ENCODE measurements around the gene GMFB. TPM values are rescaled to one million over a fixed set of nuclear protein-coding genes. Genes with fewer than 3 reads are reported as not detected.

Gene GMFB
- total and polyA plus RNA-seq, 2 experiments from 2014 or later, result 76.8 to 110 TPM

- in situ Hi-C loops (cut with MboI), result no loop called here
- no peaks in the 10 kb centered on the region for H3K9me3 ChIP-seq (ENCODE audit: low read depth)
- H3K4me2 ChIP-seq (ENCODE audit: unreplicated experiment), result no peak overlapping the region
- no peak for DNase-seq
- no peak overlapping the region for H3K4me3 ChIP-seq
- H3K27me3 ChIP-seq (replicated peaks; ENCODE audit: insufficient read depth), result no peaks in the 10 kb centered on the region
- no peaks in the 10 kb centered on the region for H3F3A ChIP-seq (ENCODE audit: insufficient read depth)
- 95 to 97% methylated on average over 4 of the region's 4 CpGs for WGBS, 2 experiments (ENCODE audit: low coverage in 1 of 2, low lambda C conversion rate in 2 of 2, missing lambda C conversion rate in 2 of 2)
- peaks cover 22% of the 10 kb centered on the region for H3K36me3 ChIP-seq (ENCODE audit: low read depth)
- TF ChIP-seq EZH2phosphoT487 (IDR thresholded peaks at IDR 0.05; ENCODE audit: insufficient read depth, low read depth) (no peak), EZH2 (IDR thresholded peaks at IDR 0.05; ENCODE audit: insufficient read depth, poor library complexity, severe bottlenecking) (no peak)
- peaks cover 15% of the 10 kb centered on the region; the same call in 1 of the 2 replicates for H3K79me2 ChIP-seq (ENCODE audit: insufficient read depth)
- no peak overlapping the region for H3K9ac ChIP-seq
- no peak overlapping the region for H2AFZ ChIP-seq
- H3K9me2 ChIP-seq (ENCODE audit: insufficient read depth), result no peaks in the 10 kb centered on the region
- H4K20me1 ChIP-seq (ENCODE audit: insufficient read depth), result no peaks in the 10 kb centered on the region
- no peak overlapping the region for H3K27ac ChIP-seq
- no peaks in the 10 kb centered on the region for H3K4me1 ChIP-seq (ENCODE audit: insufficient read depth)
Observed at GRCh38 chr14:54471641-54472040, 17.1 kb downstream of the GMFB start.

GRCh38 chr14:54470701-54471100, 18.1 kb downstream of the GMFB start:
- H3K4me3 ChIP-seq, result no peak overlapping the region
- H3K79me2 ChIP-seq (ENCODE audit: insufficient read depth), result 0 out of 2 replicates have a peak, but pooled peaks cover 7% of the 10 kb centered on the region
- H3K9me2 ChIP-seq (ENCODE audit: insufficient read depth), result no peaks in the 10 kb centered on the region
- in situ Hi-C loops (cut with MboI), result no loop called here
- H4K20me1 ChIP-seq (ENCODE audit: insufficient read depth), result no peaks in the 10 kb centered on the region
- no peak overlapping the region for H3K9ac ChIP-seq
- no peaks in the 10 kb centered on the region for H3F3A ChIP-seq (ENCODE audit: insufficient read depth)
- H3K27ac ChIP-seq, result no peak overlapping the region
- H3K9me3 ChIP-seq (ENCODE audit: low read depth), result no peaks in the 10 kb centered on the region
- H3K4me2 ChIP-seq (ENCODE audit: unreplicated experiment), result no peak overlapping the region
- no peaks in the 10 kb centered on the region for H3K4me1 ChIP-seq (ENCODE audit: insufficient read depth)
- H3K27me3 ChIP-seq (replicated peaks; ENCODE audit: insufficient read depth), result no peaks in the 10 kb centered on the region
- H3K36me3 ChIP-seq (ENCODE audit: low read depth), result peaks cover 15% of the 10 kb centered on the region
- WGBS, 2 experiments (ENCODE audit: low coverage in 1 of 2, low lambda C conversion rate in 2 of 2, missing lambda C conversion rate in 2 of 2), result 85 to 89% methylated on average over 4 of the region's 4 CpGs
- H2AFZ ChIP-seq, result no peak overlapping the region
- no peak for DNase-seq
- no peak for TF ChIP-seq EZH2phosphoT487 (IDR thresholded peaks at IDR 0.05; ENCODE audit: insufficient read depth, low read depth)
- TF ChIP-seq EZH2 (IDR thresholded peaks at IDR 0.05; ENCODE audit: insufficient read depth, poor library complexity, severe bottlenecking), result no peak

- no peaks in the 10 kb centered on the region for H3K27me3 ChIP-seq (replicated peaks; ENCODE audit: insufficient read depth)
- TF ChIP-seq EZH2phosphoT487 (IDR thresholded peaks at IDR 0.05; ENCODE audit: insufficient read depth, low read depth), result no peak
- TF ChIP-seq EZH2 (IDR thresholded peaks at IDR 0.05; ENCODE audit: insufficient read depth, poor library complexity, severe bottlenecking), result no peak
- no peak overlapping the region for H3K4me2 ChIP-seq (ENCODE audit: unreplicated experiment)
- in situ Hi-C loops (cut with MboI), result no loop called here
- no peak for DNase-seq
- H3K27ac ChIP-seq, result no peak overlapping the region
- no peak overlapping the region for H3K9ac ChIP-seq
- H3K79me2 ChIP-seq (ENCODE audit: insufficient read depth), result no peaks in the 10 kb centered on the region
- H4K20me1 ChIP-seq (ENCODE audit: insufficient read depth), result no peaks in the 10 kb centered on the region
- no peaks in the 10 kb centered on the region for H3F3A ChIP-seq (ENCODE audit: insufficient read depth)
- no peaks in the 10 kb centered on the region for H3K9me2 ChIP-seq (ENCODE audit: insufficient read depth)
- H3K36me3 ChIP-seq (ENCODE audit: low read depth), result no peaks in the 10 kb centered on the region
- no peaks in the 10 kb centered on the region for H3K4me1 ChIP-seq (ENCODE audit: insufficient read depth)
- no peak overlapping the region for H3K4me3 ChIP-seq
- H3K9me3 ChIP-seq (ENCODE audit: low read depth), result no peaks in the 10 kb centered on the region
- no peak overlapping the region for H2AFZ ChIP-seq
Observed at GRCh38 chr14:54467280-54467679, 21.5 kb downstream of the GMFB start.

GRCh38 chr14:54465654-54466053, 23.1 kb downstream of the GMFB start:
- no peaks in the 10 kb centered on the region for H3K27me3 ChIP-seq (replicated peaks; ENCODE audit: insufficient read depth)
- H3K4me1 ChIP-seq (ENCODE audit: insufficient read depth), result no peaks in the 10 kb centered on the region
- 80 to 82% methylated on average over 4 of the region's 4 CpGs for WGBS, 2 experiments (ENCODE audit: low coverage in 1 of 2, low lambda C conversion rate in 2 of 2, missing lambda C conversion rate in 2 of 2)
- no peak for DNase-seq
- TF ChIP-seq EZH2phosphoT487 (IDR thresholded peaks at IDR 0.05; ENCODE audit: insufficient read depth, low read depth) (no peak), EZH2 (IDR thresholded peaks at IDR 0.05; ENCODE audit: insufficient read depth, poor library complexity, severe bottlenecking) (no peak)
- H3K9ac ChIP-seq, result no peak overlapping the region
- H3K27ac ChIP-seq, result no peak overlapping the region
- H3K4me2 ChIP-seq (ENCODE audit: unreplicated experiment), result no peak overlapping the region
- no peaks in the 10 kb centered on the region for H3K79me2 ChIP-seq (ENCODE audit: insufficient read depth)
- H4K20me1 ChIP-seq (ENCODE audit: insufficient read depth), result no peaks in the 10 kb centered on the region
- no peaks in the 10 kb centered on the region for H3K9me3 ChIP-seq (ENCODE audit: low read depth)
- no peaks in the 10 kb centered on the region for H3F3A ChIP-seq (ENCODE audit: insufficient read depth)
- no peaks in the 10 kb centered on the region for H3K9me2 ChIP-seq (ENCODE audit: insufficient read depth)
- no peak overlapping the region for H2AFZ ChIP-seq
- in situ Hi-C loops (cut with MboI), result no loop called here
- no peak overlapping the region for H3K4me3 ChIP-seq
- H3K36me3 ChIP-seq (ENCODE audit: low read depth), result no peaks in the 10 kb centered on the region

- in situ Hi-C loops (cut with MboI), result no loop called here
- H3K27ac ChIP-seq, result no peak overlapping the region
- H3K9ac ChIP-seq, result no peak overlapping the region
- WGBS, 2 experiments (ENCODE audit: low coverage in 1 of 2, low lambda C conversion rate in 2 of 2, missing lambda C conversion rate in 2 of 2), result 80 to 83% methylated on average over 5 of the region's 5 CpGs
- no peaks in the 10 kb centered on the region for H3K79me2 ChIP-seq (ENCODE audit: insufficient read depth)
- H3K27me3 ChIP-seq (replicated peaks; ENCODE audit: insufficient read depth), result no peaks in the 10 kb centered on the region
- DNase-seq, result peak; percentile 9
- peaks cover 6% of the 10 kb centered on the region for H3F3A ChIP-seq (ENCODE audit: insufficient read depth)
- H3K4me1 ChIP-seq (ENCODE audit: insufficient read depth), result 0 out of 2 replicates have a peak, but pooled peaks cover under 1% of the 10 kb centered on the region
- H2AFZ ChIP-seq, result no peak overlapping the region
- H3K9me3 ChIP-seq (ENCODE audit: low read depth), result no peaks in the 10 kb centered on the region
- no peak overlapping the region for H3K4me3 ChIP-seq
- H3K4me2 ChIP-seq (ENCODE audit: unreplicated experiment), result no peak overlapping the region
- H4K20me1 ChIP-seq (ENCODE audit: insufficient read depth), result no peaks in the 10 kb centered on the region
- TF ChIP-seq EZH2 (IDR thresholded peaks at IDR 0.05; ENCODE audit: insufficient read depth, poor library complexity, severe bottlenecking), result no peak
- no peak for TF ChIP-seq EZH2phosphoT487 (IDR thresholded peaks at IDR 0.05; ENCODE audit: insufficient read depth, low read depth)
- H3K36me3 ChIP-seq (ENCODE audit: low read depth), result no peaks in the 10 kb centered on the region
- H3K9me2 ChIP-seq (ENCODE audit: insufficient read depth), result no peaks in the 10 kb centered on the region
Observed at GRCh38 chr14:54462048-54462447, 26.7 kb downstream of the GMFB start.
